Astrocyte (in vitro differentiated cells and primary cell): ENCODE measurements around the gene FHIT.

Source experiments
- EZH2 ChIP-seq: IDR thresholded peaks from 2 replicates; pipeline ENCODE4 v1.6.1; 2012; ENCODE audit warnings: mild to moderate bottlenecking, low read length, inconsistent platforms; ENCODE audit not compliant: insufficient read depth
- TF ChIP-seq, protein P1 (sequence below): IDR thresholded peaks from 2 replicates; pipeline ENCODE4 v1.5.1; 2011; ENCODE audit warnings: low read depth, mild to moderate bottlenecking, inconsistent platforms, low read length, moderate library complexity; ENCODE audit not compliant: insufficient read depth

DNA sequence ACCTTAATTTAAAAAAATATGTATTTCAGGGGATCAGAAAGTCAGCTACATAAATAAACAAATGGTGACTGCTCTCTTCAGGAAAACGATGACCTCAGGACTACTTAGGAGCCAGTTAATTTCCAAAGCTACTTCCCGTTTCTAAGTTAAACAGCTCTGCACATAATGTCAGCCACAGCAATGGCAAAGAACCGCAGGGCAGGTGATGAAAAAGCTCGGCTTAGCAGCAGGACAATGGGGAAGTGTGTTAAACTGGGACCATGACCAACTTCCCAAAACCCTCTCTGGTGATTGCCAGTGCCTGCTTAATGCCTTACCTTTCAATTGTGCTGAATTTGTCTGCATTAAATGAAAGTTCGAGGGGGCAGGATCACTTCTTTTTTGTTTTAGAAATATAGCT is 258.9 kb downstream of the FHIT start:
- TF ChIP-seq, protein P1, sequence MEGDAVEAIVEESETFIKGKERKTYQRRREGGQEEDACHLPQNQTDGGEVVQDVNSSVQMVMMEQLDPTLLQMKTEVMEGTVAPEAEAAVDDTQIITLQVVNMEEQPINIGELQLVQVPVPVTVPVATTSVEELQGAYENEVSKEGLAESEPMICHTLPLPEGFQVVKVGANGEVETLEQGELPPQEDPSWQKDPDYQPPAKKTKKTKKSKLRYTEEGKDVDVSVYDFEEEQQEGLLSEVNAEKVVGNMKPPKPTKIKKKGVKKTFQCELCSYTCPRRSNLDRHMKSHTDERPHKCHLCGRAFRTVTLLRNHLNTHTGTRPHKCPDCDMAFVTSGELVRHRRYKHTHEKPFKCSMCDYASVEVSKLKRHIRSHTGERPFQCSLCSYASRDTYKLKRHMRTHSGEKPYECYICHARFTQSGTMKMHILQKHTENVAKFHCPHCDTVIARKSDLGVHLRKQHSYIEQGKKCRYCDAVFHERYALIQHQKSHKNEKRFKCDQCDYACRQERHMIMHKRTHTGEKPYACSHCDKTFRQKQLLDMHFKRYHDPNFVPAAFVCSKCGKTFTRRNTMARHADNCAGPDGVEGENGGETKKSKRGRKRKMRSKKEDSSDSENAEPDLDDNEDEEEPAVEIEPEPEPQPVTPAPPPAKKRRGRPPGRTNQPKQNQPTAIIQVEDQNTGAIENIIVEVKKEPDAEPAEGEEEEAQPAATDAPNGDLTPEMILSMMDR: no peak
- TF ChIP-seq EZH2: no peak
